HuH-7.5 (cell line): ENCODE results near the gene VWA8.
"Not testable (repeated sequence)": the region's sequence is repeated elsewhere in the genome, so short reads cannot be mapped to it uniquely, and the experiment has no call there.

Experiments
- DNase-seq: peaks from one replicate; pipeline ENCODE4 v3.0.0; 2011; ENCODE audit warnings: low spot score

The VWA8 gene

GRCh38 chr13:41554626-41555386 lies 406.1 kb downstream of the VWA8 start:
- DNase-seq, result no peak

- DNase-seq, result no peak
These were observed 406.7 kb downstream of the VWA8 start for GRCh38 chr13:41554180-41554579.

- no peak for DNase-seq
These were observed 408.9 kb downstream of the VWA8 start for GRCh38 chr13:41552031-41552430.

- DNase-seq, result no peak
These were observed 410.6 kb downstream of the VWA8 start for GRCh38 chr13:41550276-41550675.

- no peak for DNase-seq
These were observed 411.4 kb downstream of the VWA8 start for GRCh38 chr13:41549491-41549890.

- no peak for DNase-seq
These were observed 412.0 kb downstream of the VWA8 start for GRCh38 chr13:41548910-41549309.

- DNase-seq, result no peak
These were observed 412.9 kb downstream of the VWA8 start for GRCh38 chr13:41548031-41548430.

- DNase-seq, result no peak
These were observed 413.5 kb downstream of the VWA8 start for GRCh38 chr13:41547251-41548000.

GRCh38 chr13:41546372-41547190 lies 414.3 kb downstream of the VWA8 start:
- DNase-seq, result no peak

GRCh38 chr13:41545432-41545707 lies 415.5 kb downstream of the VWA8 start:
- no peak for DNase-seq

- no peak for DNase-seq
These were observed 417.1 kb downstream of the VWA8 start for GRCh38 chr13:41543664-41544300.

GRCh38 chr13:41542799-41543198 lies 418.1 kb downstream of the VWA8 start:
- DNase-seq, result not testable (repeated sequence)

GRCh38 chr13:41542281-41542680 lies 418.6 kb downstream of the VWA8 start:
- DNase-seq, result no peak

GRCh38 chr13:41541142-41541938 lies 419.6 kb downstream of the VWA8 start:
- no peak for DNase-seq

GRCh38 chr13:41540240-41540639 lies 420.7 kb downstream of the VWA8 start:
- DNase-seq, result not testable (repeated sequence)

GRCh38 chr13:41533266-41534052 lies 427.4 kb downstream of the VWA8 start:
- no peak for DNase-seq

- no peak for DNase-seq
These were observed 432.9 kb downstream of the VWA8 start for GRCh38 chr13:41528021-41528420.

- no peak for DNase-seq
These were observed 440.0 kb downstream of the VWA8 start for GRCh38 chr13:41520660-41521630.

GRCh38 chr13:41520016-41520659 lies 440.8 kb downstream of the VWA8 start:
- DNase-seq, result no peak
